Posterior vena cava (tissue), 2 donors: ENCODE data around the gene CREBL2. TPM values are rescaled to one million over a fixed set of nuclear protein-coding genes. Genes with fewer than 3 reads are reported as not detected.
"Not testable (repeated sequence)": the region's sequence is repeated elsewhere in the genome, so short reads cannot be mapped to it uniquely, and the experiment has no call there.

Source experiments
- DNase-seq: peaks from one replicate; pipeline ENCODE4 v3.0.0-alpha.2; 2020; ENCODE audit warnings: low spot score
- intact Hi-C, 2 donors: fragments of 100-400 bp; cut with DNase I; formaldehyde crosslinking; loops; one replicate each; pipeline versions ENCODE4 v1.14.1 to v1.14.2; 2022 to 2023
- long read RNA-seq, 2 donors: library from polyadenylated mRNA; unstranded; transcript quantifications; one replicate each; pipeline ENCODE4 v2.0.0, GENCODE V29; 2020 to 2021
- total RNA-seq, 2 donors: library from RNA; stranded (reverse); fragmentation: NEBNext Ultra II Directional; extraction: Animal tissue kit (Norgen Biotek cat#: 25700); gene quantifications; one replicate each; pipeline ENCODE4 v1.2.1, GENCODE V29; 2021
- donor health status: DM: yes; HTN: yes; CAD: no.
- donor health status: DM: yes; HTN: yes; CAD: no.

CREBL2 gene, protein sequence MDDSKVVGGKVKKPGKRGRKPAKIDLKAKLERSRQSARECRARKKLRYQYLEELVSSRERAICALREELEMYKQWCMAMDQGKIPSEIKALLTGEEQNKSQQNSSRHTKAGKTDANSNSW
- 10 to 100 TPM; 30.3 to 30.6 TPM for total RNA-seq
- long read RNA-seq, donor 1, transcript CREBL2-201 (4 exons, 3,754 nt): major isoform, 14 of 16 reads
- long read RNA-seq, donor 1, partial matches to known transcripts: 2 of 16 reads
- long read RNA-seq, donor 1, other reads (novel, unspliced or antisense): 0 of 16 reads
- long read RNA-seq, donor 2, transcript CREBL2-201 (4 exons, 3,754 nt): major isoform, 6 of 10 reads
- long read RNA-seq, donor 2, partial matches to known transcripts: 2 of 10 reads
- long read RNA-seq, donor 2, other reads (novel, unspliced or antisense): 2 of 10 reads

DNA sequence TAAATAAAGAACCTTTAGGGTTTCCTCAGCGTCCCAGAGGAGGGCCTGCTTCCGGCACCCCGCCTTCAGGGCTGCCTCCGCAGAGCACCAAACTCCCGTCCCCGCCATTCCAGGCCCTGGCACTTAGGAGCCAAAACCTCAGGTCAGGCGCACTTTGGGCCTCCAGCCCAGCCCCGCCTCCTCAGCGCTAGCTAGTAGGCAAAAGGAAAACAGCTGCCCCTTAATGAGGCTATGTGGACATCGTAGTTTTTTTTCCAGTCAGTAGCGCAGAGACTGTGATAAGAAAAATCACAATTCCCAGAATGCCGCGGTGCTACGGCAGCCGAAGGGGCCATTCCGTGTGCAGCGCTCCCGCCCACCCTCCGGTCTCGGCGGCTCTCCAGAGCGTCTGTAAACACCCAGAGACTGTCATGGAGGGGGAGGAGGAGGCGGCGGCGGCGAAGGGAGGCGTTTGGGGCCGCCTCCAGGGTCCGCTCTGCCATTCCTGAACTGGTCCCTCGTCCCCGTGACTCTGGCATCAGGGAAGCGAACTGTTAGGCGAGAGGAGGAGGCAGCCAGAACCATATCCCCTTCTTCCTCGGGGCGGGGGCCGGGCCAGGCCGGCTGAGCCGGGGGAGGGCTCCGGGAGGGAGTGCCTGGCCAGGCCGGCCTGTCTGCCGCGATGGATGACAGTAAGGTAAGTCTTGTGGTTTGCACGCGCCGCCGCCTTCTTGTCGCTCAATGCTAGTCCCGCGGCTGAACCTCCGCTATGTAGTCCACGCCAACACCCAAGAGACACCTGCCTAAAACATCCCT, at the start of gene CREBL2:
TSS of gene CREBL2 (plus strand) at position 365 of the 795 bp plus-strand sequence. CDS start at position 662, 297 bp downstream.
- intact Hi-C loops: no loop called here
- peak; percentile 98 for DNase-seq

DNA sequence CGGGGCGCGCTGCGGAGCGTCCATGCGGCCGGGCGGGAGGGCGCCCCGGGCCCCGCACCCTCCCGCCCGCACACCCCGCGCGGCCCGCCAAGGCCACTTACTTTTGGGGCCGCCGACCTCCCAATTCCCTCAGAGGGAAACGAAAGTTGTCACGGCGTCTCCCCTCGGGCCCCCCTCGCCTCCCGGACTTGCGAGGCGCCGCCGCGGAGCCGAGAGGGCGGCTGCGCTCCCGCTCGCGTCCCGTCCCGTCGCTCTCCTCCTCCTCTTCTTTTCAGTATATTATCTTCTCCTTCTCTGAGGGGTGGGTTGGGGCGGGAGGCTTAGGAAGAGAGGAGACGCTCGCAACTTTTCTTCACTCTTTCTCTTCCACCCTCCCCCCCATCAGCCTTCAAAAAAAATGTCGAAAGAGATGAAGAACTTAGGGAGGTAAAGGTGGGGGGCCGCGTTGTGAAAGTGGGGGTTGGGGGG, 49.6 kb upstream of the CREBL2 start:
- intact Hi-C loops: loop anchor here (10.0 kb wide), 1 partner anchor 187 kb away; no protein-coding TSS in a partner anchor
- DNase-seq: peak; percentile 81

DNA sequence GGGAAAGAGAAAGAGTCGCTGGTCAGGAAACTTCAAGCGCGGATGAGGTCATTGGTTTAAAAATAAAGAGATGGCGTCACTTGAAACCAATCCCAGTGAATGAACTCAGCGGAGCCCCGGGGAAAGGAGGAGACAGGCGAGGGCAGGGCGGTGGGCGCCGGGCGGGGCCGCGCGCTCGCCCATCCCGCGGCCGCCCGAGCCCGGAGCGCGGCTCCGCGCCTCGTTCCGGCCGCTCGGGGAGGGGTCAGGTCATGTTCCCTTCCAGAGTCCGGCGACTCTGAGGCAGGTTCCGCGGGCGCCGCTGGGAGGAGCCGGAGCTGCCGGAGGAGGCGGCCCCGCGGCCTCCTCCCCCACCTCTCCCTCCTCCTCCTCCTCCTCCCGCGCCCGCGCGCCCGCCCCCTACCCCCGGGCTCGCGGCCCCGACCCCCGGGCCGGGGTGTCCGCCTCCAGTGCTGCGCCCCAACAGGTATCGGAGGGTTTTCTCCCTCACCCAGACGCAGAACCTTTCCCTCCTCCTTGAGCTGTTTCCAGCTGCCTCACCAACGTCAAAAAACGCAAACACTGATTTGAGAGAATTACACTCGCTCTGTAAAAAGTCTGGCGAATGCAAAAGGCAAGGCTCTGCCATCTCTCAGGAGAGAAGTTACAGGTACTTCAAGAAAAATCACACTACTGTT, 49.0 kb upstream of the CREBL2 start, which contains the start of gene DUSP16:
TSS of gene DUSP16 (minus strand) at position 279 of the 677 bp plus-strand sequence. CDS start 41,765 bp downstream, outside the sequence.
- peak; percentile 96 for DNase-seq
- intact Hi-C loops: loop anchor here (10.0 kb wide), 1 partner anchor 188 kb away; no protein-coding TSS in a partner anchor

DNA sequence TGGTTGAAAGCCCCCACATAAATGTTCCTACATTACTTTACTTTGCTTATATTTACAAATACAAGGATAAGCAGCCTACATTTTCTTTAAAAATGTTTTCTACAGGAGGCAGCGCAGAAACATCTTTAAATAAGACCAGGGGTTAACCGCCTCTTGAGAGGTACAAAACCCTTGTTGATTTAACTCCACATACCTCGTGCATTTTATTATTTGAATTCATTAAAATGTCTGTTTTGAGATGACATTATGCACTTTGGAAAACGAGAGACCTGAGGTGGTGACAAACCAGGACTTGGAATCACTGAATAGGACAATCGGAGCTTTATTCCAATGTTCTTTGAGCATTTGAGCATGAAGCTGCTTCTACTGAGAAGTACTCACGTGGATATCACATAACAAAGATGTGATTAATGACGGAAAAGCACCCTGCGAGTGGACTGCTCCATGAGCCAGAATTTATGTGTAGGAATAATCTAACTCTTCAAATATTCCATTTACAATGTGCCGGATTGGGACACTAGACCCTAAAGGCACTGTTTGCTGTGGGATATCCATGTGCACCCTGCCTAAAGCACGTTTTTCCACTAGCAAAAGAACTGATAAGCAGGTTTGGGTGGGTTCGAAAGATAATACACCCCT, 48.3 kb upstream of the CREBL2 start:
- intact Hi-C loops: loop anchor here (10.0 kb wide), 1 partner anchor 189 kb away; no protein-coding TSS in a partner anchor
- DNase-seq: no peak

DNA sequence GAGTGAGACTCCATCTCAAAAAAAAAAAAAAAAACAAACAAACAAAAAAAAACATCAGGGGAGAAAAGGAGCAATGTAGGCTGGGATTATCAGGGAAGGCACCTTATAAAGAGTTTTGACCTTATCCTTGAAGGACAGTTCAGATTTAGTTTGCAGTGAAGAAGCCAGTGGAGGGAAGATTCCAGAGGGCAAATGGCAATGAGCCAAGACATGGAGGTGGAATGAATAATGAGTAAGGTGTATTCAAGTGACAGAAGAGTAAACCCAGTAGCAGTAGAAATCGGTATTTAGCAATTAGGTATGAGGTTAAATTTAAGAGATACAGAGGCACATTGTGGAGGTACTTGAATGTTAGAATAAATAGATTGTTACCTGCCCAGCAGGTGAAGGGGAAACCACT, 46.8 kb upstream of the CREBL2 start:
- intact Hi-C loops: loop anchor here (10.0 kb wide), 1 partner anchor 190 kb away; no protein-coding TSS in a partner anchor
- no peak for DNase-seq

DNA sequence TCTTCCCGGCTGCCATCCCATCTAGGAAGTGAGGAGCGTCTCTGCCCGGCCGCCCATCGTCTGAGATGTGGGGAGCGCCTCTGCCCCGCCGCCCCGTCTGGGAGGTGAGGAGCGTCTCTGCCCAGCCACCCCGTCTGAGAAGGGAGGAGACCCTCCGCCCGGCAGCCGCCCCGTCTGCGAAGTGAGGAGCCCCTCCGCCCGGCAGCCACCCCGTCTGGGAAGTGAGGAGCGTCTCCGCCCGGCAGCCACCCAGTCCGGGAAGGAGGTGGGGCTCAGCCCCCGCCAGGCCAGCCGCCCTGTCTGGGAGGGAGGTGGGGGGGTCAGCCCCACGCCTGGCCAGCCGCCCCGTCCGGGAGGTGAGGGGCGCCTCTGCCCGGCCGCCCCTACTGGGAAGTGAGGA, 45.7 kb upstream of the CREBL2 start:
- intact Hi-C loops: loop anchor here (10.0 kb wide), 1 partner anchor 191 kb away; no protein-coding TSS in a partner anchor
- not testable (repeated sequence) for DNase-seq

DNA sequence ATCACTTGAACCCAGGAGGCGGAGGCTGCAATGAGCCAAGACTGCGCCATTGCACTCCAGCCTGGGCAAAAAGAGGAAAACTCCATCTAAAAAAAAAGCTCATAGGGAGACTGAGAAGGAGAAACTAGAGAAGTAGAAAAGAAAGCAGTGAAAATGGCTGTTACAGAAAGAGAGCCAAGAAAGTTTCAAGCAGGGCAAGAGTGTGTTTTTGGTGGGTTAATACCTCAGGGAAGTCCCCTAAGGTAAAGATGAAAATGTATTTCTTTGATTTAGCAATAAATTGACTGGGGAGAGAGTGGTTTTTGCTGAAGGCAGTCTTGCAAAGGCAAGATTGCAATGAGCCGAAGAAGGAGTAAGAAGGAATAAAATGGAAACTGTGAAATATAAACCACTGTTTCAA, 39.0 kb upstream of the CREBL2 start:
- DNase-seq: no peak
- intact Hi-C loops: no loop called here

DNA sequence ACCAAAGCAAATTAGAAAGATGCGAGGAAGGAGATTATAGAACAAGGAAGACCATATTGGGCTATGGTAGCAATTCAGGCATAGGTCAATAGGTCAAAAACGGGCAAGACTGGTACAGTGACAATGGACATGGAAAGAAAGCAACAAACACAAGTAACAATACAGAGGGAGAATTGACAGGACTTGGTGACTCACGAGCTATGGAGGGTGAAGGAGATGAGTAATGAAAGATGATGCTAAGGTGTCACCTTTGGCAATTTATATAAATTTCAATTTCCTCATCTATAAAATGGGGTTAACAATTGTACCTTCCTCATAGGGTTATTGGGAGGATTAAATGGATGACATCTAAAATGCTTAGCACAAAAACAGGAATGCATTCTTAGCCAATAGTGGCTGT, 33.9 kb upstream of the CREBL2 start:
- intact Hi-C loops: no loop called here
- DNase-seq: no peak

DNA sequence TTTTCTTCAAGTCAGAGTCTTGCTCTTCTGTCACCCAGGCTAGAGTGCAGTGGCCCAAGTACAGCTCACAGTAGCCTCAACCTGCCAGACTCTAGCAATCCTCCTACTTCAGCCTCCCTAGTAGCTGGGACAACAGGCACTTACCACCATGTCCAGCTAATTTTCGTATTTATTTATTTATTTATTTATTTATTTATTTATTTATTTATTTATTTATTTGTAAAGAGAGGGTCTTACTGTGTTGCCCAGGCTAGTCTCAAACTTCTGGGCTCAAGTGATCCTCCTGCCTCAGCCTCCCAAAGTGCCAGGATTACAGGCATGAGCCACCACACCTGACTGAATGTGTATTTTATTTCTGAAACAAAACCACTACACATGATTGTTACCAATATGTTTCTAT, 31.0 kb upstream of the CREBL2 start:
- intact Hi-C loops, DNase-seq: not testable (repeated sequence)

DNA sequence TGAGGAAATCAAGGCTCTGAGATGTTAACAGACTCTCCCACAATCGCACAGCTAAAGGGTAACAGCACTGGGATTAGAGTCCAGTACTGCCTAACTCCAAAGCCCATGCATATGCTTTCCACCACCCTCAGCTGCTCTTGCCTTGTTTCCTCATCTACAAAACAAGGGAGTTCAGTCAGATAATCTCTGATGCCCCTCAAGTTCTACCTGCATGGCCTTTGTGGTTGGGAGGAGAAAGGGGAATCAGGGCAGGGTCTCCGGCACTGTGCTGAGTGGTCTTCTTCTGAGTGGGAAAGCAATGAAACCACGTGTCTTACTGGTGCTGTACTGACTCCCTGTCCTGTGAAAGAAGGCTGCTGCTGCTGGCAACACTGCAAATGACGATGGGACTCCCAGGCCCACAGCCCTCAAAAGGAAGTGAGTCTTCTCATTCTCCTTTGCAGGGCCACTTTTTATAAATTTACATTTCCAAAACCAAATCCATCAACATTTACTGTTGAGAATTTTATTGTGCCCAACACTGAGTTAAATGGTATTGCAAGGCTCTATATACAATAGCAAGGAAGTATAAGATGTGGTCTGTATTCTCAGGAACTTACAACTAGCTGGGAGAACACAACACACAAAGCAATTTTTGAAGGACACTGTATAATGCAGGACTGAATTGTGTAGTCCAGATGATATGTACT, 29.3 kb upstream of the CREBL2 start:
- DNase-seq: no peak
- intact Hi-C loops: no loop called here

DNA sequence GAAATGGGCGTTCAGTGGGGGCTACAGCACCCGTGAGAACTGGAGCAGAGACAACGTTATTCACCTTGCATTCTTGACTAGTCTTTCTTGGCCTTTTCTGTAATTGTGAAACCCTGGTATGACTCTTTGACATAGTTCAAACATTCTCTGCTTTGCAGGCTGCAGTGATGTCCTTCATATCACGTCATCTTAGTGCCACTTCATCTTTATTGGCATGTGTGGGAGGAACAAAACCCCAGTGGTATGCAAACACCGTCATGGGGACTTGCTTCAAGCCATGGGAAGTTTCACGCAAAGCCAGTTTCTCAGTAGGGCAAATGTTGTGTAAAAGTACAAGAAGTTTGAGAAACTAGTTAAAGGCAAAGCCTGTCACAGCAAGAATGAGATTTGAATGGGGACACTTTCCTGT, 28.8 kb upstream of the CREBL2 start:
- intact Hi-C loops: no loop called here
- no peak for DNase-seq

DNA sequence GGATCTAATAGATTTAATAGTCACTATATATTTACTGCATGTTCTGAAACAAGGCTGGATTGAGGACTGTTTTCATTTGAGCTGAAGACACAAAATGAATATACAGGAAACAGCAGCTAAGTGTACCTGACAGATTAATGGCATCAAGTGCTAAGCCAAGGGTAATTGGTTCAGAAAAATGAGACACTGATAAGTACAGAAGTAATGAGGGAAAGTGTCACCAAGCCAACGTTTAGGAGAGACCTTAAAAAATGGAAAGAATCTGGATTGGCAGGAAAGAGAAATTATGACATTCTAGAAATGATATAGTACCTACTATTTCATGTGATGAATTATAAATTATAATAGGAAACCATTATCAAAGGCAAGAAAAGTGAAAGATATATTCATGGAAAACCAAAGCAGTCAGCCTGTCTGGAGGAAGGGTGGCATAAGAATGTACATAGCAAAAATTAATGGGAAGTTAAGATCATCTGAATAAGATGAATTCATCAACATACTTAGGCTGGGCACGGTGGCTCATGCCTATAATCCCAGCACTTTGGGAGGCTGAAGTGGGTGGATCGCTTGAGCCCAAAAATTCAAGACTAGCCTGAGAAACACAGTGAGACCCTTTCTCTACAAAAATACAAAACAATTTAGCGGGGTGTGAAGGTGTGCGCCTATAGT, 28.0 kb upstream of the CREBL2 start:
- no peak for DNase-seq
- intact Hi-C loops: no loop called here

DNA sequence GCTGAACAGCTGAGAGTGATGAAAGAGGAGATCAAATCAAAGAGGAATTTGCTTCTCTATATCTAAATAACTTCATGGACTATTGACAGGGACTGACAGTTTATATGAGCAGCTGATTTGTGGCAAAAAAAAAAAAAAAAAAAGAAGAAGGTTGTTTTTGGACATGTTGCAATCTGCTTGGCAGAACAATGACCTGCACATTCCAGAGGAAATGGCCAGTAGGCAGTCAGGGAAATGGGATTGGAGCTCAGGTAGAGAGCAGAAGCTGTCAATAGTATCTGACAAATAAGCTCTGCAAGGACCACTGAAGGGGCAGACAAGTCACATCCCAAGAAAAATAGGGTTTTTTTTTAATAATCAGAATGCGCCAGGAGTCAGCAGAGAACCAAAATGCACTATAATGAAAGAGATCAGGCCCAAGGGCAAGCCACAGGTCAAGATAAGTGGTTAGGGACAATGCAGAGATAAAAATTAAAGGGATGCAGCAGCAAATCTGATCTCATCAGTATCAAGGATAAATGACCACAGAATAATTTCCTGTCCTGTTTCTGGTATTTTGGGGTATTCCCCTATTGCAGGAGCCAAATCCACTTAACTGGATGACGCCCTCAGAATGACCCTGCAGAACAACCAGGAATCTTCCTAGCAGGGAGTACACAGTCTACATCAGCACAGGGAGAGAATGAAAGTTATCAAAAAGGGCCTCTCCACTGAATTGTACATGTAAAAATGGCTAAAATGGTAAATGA, 26.4 kb upstream of the CREBL2 start:
- intact Hi-C loops: no loop called here
- DNase-seq: no peak

DNA sequence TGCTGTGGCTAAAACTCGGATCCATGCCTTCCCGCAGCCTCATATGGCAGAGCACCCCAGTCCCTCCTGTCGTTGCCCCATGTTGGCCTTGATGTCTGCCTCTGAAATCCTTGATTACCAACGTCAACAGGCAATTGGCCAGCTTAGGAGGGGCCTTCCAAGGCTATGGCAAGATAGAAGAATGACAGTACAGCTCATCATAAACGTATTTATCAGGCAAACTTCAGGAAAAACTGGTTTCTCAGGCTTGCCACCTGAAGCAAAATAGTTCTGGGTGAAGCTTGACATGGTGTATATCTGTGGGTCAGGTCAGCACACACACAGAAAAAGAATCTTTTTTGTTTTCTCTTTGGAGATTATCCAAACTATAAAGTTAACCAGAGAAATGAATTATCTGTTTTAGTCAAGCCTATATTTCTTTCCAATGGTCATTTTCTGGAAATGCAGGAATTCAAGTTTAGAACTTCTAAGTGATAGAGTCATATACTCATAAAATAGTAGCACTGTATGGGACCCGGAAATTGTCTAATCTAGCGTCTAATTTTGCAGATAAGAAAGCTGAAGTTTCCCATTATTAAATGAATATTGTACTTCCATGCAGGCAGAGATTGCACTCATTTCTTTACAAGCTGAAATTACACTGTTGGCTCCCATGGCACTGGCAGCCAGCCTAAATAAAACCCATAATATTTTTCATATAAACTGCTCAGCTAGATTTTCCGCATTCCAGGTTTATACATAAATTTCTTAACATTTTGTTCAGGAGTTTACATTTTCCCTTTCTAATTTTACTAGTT, 24.6 kb upstream of the CREBL2 start:
- intact Hi-C loops: no loop called here
- no peak for DNase-seq

DNA sequence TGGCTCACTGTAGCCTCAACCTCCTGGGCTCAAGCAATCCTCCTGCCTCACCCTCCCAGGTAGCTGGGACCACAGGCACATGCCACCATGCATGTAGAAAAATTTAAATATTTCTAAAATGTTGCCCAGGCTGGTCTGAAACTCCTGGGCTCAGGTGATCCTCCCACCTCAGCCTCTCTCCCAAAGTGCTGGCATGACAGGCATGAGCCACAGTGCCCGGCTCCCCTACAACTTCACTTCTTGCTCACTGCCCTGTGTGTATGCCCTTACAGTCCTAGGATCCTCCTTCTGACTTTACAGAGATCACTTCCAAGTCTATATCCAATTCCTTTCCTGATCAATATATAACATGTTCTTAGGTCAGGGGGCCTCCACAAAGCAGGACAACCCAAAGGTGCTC, 23.8 kb upstream of the CREBL2 start:
- no peak for DNase-seq
- intact Hi-C loops: no loop called here

DNA sequence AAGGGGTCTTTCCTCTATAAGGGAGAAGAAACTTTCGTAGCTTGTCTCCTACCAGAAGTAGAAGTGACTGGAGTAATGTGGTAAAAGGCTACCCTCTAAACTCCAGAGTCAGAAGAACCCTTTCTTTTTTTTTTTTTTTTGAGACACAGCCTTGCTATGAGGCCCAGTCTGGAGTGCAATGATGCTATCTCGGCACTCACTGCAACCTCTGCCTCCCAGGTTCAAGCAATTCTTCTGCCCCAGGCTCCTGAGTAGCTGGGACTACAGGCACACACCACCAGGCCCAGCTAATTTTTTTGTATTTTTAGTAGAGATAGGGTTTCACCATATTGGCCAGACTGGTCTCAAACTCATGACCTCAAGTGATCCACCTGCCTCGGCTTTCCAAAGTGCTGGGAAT, 23.2 kb upstream of the CREBL2 start:
- DNase-seq, intact Hi-C loops: not testable (repeated sequence)
